ENCODE data around the gene METTL21C.

METTL21C gene

DNA sequence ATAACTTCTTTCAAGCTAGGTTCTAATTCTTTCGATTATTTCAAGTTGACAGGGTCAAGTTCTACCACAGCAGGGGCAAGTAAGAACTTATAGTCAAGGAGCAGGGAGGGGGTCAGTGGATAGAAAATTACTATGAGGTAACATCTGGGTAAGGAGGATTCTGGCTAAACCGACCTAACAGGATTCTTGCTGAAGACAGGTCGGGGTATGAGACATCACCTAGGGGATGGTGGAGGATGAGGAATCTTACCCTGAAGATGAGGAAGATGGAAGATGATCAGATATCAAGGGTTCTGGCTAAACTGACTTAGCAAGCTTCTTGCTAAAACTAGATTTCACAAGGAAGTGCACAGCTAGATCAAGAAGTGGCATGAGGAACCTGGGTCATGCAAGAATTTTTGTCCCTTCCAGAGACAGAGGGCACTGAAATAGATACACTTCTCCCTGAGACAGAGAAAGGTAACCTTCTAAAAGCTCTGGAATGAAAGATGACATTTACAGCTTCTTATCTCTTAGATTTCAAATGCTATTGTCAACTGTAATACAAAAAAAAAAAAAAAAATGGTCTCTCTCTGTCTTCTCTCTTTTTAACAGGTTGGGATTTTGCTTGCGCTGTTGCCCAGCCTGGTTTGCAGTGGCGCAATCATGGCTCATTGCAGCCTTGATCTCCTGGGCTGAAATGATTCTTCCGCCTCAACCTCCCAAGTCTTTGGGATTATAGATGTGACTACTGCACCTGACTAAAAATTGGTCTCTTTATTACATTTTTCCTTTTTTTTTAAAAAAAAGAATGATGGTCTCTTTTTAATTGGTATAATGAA lies 9.6 kb upstream of the METTL21C start:
- TF ChIP-seq TAF1 (IDR thresholded peaks at IDR 0.05; ENCODE audit: borderline replicate concordance, insufficient read depth, low read length) (no peak), FOXP2 (optimal IDR thresholded peaks at IDR 0.05; ENCODE audit: borderline replicate concordance, extremely low read depth, extremely low read length, insufficient read depth) (no peak), POLR2AphosphoS5 (IDR thresholded peaks at IDR 0.05; ENCODE audit: low read depth, low read length) (no peak), SIN3A (IDR thresholded peaks at IDR 0.05; ENCODE audit: borderline replicate concordance, insufficient read depth, low read length) (no peak)
- TF ChIP-seq, protein P1, sequence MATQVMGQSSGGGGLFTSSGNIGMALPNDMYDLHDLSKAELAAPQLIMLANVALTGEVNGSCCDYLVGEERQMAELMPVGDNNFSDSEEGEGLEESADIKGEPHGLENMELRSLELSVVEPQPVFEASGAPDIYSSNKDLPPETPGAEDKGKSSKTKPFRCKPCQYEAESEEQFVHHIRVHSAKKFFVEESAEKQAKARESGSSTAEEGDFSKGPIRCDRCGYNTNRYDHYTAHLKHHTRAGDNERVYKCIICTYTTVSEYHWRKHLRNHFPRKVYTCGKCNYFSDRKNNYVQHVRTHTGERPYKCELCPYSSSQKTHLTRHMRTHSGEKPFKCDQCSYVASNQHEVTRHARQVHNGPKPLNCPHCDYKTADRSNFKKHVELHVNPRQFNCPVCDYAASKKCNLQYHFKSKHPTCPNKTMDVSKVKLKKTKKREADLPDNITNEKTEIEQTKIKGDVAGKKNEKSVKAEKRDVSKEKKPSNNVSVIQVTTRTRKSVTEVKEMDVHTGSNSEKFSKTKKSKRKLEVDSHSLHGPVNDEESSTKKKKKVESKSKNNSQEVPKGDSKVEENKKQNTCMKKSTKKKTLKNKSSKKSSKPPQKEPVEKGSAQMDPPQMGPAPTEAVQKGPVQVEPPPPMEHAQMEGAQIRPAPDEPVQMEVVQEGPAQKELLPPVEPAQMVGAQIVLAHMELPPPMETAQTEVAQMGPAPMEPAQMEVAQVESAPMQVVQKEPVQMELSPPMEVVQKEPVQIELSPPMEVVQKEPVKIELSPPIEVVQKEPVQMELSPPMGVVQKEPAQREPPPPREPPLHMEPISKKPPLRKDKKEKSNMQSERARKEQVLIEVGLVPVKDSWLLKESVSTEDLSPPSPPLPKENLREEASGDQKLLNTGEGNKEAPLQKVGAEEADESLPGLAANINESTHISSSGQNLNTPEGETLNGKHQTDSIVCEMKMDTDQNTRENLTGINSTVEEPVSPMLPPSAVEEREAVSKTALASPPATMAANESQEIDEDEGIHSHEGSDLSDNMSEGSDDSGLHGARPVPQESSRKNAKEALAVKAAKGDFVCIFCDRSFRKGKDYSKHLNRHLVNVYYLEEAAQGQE (IDR thresholded peaks at IDR 0.05; ENCODE audit: insufficient read depth in 1 of 2, low read depth in 2 of 2, low read length in 2 of 2) = no peak

DNA sequence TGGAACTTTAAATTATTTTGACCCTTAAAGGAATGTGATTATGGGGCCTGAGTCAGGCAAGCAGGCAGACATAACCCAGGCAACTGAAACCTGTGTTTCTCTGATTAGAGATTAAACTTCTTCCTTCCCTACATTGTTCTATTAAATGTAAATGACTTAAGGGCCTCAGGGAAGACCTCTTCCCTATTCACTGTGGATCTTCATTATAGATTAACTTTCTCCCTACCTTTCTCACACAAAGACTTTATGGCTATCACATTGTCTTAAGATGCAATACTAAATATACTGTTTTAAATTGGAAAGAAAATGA lies 8.8 kb upstream of the METTL21C start:
- no peak for TF ChIP-seq POLR2AphosphoS5 (IDR thresholded peaks at IDR 0.05; ENCODE audit: low read depth, low read length)

DNA sequence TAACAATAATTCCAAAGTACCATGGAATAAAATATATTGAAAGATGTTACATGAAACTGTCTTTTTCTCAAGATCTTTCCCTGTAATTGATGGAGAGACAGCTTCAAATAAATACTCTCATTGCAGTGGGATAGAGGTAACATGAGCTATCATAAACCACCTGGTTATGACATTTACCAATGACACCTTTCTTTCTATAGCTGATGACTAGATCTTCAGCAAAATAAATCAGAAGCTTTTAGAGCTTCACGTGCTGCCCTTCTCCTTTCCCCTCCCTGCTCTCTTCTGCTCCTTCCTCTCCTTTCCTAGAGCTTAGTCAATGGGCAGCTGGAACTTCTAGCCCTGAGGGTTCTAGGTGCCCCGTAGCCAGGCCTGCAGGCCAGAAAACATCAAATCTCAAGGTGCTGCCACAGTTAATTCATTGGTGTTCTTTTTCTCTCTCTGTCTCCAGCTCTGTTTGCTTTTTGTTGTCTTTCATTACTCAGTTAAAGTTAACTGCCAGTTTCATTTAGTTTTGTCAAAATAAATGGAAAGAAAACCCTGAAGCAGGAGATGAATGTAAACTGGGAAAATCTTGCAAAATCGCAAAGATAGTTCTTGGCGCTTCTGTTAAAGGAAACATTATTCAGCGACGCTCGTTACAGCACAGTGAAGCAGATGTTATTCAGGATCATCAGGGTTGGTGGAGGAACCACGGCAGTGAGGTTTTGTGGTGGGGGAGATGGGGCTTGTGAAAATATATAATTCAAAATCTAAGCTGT lies 8.3 kb upstream of the METTL21C start:
- TF ChIP-seq POLR2AphosphoS5 (IDR thresholded peaks at IDR 0.05; ENCODE audit: low read depth, low read length) (no peak), TAF1 (IDR thresholded peaks at IDR 0.05; ENCODE audit: borderline replicate concordance, insufficient read depth, low read length) (no peak), SIN3A (IDR thresholded peaks at IDR 0.05; ENCODE audit: borderline replicate concordance, insufficient read depth, low read length) (no peak), FOXP2 (optimal IDR thresholded peaks at IDR 0.05; ENCODE audit: borderline replicate concordance, extremely low read depth, extremely low read length, insufficient read depth) (no peak)
- TF ChIP-seq, protein P1 (IDR thresholded peaks at IDR 0.05; ENCODE audit: insufficient read depth in 1 of 2, low read depth in 2 of 2, low read length in 2 of 2) = no peak

DNA sequence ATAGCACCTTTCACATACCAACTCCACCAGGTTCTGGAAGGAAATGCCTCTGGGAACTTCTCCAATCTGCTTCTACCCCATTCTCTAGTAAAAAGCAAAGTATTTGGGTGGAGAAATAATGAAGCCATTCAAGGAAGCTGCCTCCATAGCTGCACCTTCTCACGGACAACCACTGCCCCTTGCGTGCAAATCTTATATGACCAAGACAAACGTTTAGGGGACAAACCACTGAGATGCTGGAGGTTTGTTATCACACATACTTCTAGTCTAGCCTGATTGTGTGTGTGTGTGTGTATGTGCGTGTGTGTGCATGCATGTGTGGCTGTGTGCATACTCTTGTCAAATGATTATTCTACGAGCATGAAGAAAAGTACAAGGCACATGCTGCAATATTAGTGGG lies 6.5 kb upstream of the METTL21C start:
- TF ChIP-seq, protein P1 (IDR thresholded peaks at IDR 0.05; ENCODE audit: insufficient read depth in 1 of 2, low read depth in 2 of 2, low read length in 2 of 2) = no peak
- TF ChIP-seq SIN3A (IDR thresholded peaks at IDR 0.05; ENCODE audit: borderline replicate concordance, insufficient read depth, low read length) (no peak), TAF1 (IDR thresholded peaks at IDR 0.05; ENCODE audit: borderline replicate concordance, insufficient read depth, low read length) (no peak), FOXP2 (optimal IDR thresholded peaks at IDR 0.05; ENCODE audit: borderline replicate concordance, extremely low read depth, extremely low read length, insufficient read depth) (no peak), POLR2AphosphoS5 (IDR thresholded peaks at IDR 0.05; ENCODE audit: low read depth, low read length) (no peak)

DNA sequence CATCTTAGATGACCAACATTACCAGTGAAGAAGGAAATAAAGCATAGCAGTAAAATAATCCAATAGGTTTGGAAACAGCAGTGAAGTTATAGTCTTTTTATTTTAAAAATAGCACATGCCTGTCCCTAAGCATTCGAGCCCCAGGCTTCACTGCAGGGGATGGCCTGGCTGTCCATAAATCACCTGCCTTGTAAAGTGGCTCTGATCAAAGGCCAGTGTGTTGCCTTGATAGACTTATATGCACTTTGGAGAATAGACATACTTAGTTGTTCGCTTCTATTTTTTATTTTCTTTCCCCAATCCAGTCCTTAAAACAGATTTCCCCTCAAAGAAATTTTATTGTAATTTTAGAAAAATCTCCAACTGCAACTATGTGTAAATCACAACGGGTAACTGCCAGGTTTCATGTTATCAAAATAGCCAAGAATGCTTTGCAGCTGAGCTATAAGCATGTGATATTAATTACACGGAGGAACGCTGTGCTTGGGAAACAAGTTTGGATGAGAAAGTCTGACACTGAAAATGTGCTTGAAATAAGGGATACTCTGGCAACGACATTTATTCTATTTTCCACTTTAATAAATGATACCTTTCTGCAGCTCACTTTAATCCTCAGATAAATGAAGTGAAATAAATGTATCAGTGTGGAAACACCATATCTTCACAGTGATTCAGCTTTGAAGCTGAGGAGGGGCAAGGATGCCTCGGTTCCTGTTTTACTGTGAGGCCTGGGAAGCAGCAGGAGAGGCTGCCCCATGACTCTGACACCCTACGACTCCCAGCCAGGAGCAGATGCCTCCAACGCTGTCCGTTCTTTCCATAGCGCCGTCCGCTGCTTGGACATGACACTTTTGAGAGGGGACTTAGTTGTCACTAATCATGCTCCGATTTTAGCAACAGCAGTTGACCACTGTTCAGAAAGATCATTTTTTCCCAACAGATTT lies 5.5 kb upstream of the METTL21C start:
- TF ChIP-seq SIN3A (IDR thresholded peaks at IDR 0.05; ENCODE audit: borderline replicate concordance, insufficient read depth, low read length) (no peak), FOXP2 (optimal IDR thresholded peaks at IDR 0.05; ENCODE audit: borderline replicate concordance, extremely low read depth, extremely low read length, insufficient read depth) (no peak), POLR2AphosphoS5 (IDR thresholded peaks at IDR 0.05; ENCODE audit: low read depth, low read length) (no peak), TAF1 (IDR thresholded peaks at IDR 0.05; ENCODE audit: borderline replicate concordance, insufficient read depth, low read length) (no peak)
- TF ChIP-seq, protein P1 (IDR thresholded peaks at IDR 0.05; ENCODE audit: insufficient read depth in 1 of 2, low read depth in 2 of 2, low read length in 2 of 2) = no peak

Data from PFSK-1 (cell line).